A673 (cell line): Measurements from ENCODE around the gene IYD. TPM values are rescaled to one million over a fixed set of nuclear protein-coding genes. Genes with fewer than 3 reads are reported as not detected.

Source experiments
- BruUV-seq: library from RNA; stranded (reverse); fragments of 400-500 nt; replicated peaks from 2 replicates; lab custom pipeline; 2021; lab: Mats Ljungman, UMichigan
- CTCF ChIA-PET: fragments of 300-600 bp; sonication (Branson Sonifier 250); formaldehyde crosslinking; loops from one replicate; lab custom pipeline; 2022; ENCODE audit warnings: antibody characterized with exemption; lab: Charles Lee
- POLR2A ChIA-PET: fragments of 300-600 bp; sonication (Branson Sonifier 250); formaldehyde crosslinking; loops from one replicate; lab custom pipeline; 2022; ENCODE audit warnings: antibody characterized with exemption; ENCODE audit not compliant: low non-redundant PET; lab: Charles Lee
- DNase-seq: peaks from one replicate; pipeline ENCODE4 v3.0.0-alpha.2; 2015; ENCODE audit warnings: low spot score
- H3K27ac ChIP-seq: fragments of 200-600 bp; sonication (generic); 2 replicates; pipeline ENCODE4 v1.5.1; 2016; ENCODE audit warnings: mixed run types, low read depth, mild to moderate bottlenecking, mixed read lengths, antibody characterized with exemption, low read length; ENCODE audit not compliant: poor library complexity, severe bottlenecking
- H3K27me3 ChIP-seq: fragments of 200-600 bp; sonication (generic); replicated peaks from 2 replicates; pipeline ENCODE4 v1.6.1; 2017; ENCODE audit warnings: mixed run types, low read depth, mild to moderate bottlenecking, mixed read lengths, antibody characterized with exemption, low read length; ENCODE audit not compliant: insufficient read depth, poor library complexity
- H3K36me3 ChIP-seq: fragments of 200-600 bp; sonication (generic); 2 replicates; pipeline ENCODE4 v1.6.1; 2016; ENCODE audit warnings: mixed run types, mild to moderate bottlenecking, mixed read lengths, antibody characterized with exemption, low read length; ENCODE audit not compliant: insufficient read depth, poor library complexity, severe bottlenecking
- H3K4me1 ChIP-seq: fragments of 200-600 bp; sonication (generic); 2 replicates; pipeline ENCODE4 v1.6.1; 2017; ENCODE audit warnings: mixed run types, mild to moderate bottlenecking, mixed read lengths, antibody characterized with exemption, low read length; ENCODE audit not compliant: insufficient read depth, poor library complexity, severe bottlenecking
- H3K4me3 ChIP-seq: fragments of 200-600 bp; sonication (generic); 2 replicates; pipeline ENCODE4 v1.5.1; 2016; ENCODE audit warnings: low read depth, mixed run types, mild to moderate bottlenecking, mixed read lengths, low read length; ENCODE audit not compliant: poor library complexity, severe bottlenecking
- H3K9me3 ChIP-seq: fragments of 200-600 bp; sonication (generic); 2 replicates; pipeline ENCODE4 v1.6.1; 2016; ENCODE audit warnings: mixed run types, low read depth, mild to moderate bottlenecking, mixed read lengths, antibody characterized with exemption, low read length; ENCODE audit not compliant: poor library complexity, severe bottlenecking
- EZH2 ChIP-seq: fragments of 200-600 bp; sonication (generic); IDR thresholded peaks from 2 replicates; pipeline ENCODE4 v1.6.1; 2017; ENCODE audit warnings: borderline replicate concordance, low read depth, mild to moderate bottlenecking, mixed read lengths, antibody characterized with exemption, low read length; ENCODE audit not compliant: poor library complexity, severe bottlenecking
- intact Hi-C: fragments of 100-400 bp; cut with micrococcal nuclease; formaldehyde crosslinking; loops from one replicate; pipeline ENCODE4 v1.10.0; 2022; ENCODE audit not compliant: unreplicated experiment
- total RNA-seq: library from RNA; stranded (reverse); gene quantifications from 2 replicates; pipeline ENCODE4 v1.2.3, GENCODE V29; 2021
- TF ChIP-seq, protein P1 (sequence below): fragments of 300-800, 200-600 bp; sonication (generic); conservative IDR thresholded peaks from 2 replicates; pipeline ENCODE4 v1.5.1; 2017; ENCODE audit warnings: low read depth, mild to moderate bottlenecking, antibody characterized with exemption, low read length, moderate library complexity, mixed read lengths

Gene IYD
- total RNA-seq, 1 experiment from 2014 or later: not detected

GRCh38 chr6:150377211-150377781 lies 8.5 kb downstream of the IYD start:
- no peak overlapping the region for H3K27ac ChIP-seq
- no peaks in the 10 kb centered on the region for H3K27me3 ChIP-seq
- ChIA-PET CTCF (no interaction called here), POLR2A (no interaction called here)
- intact Hi-C loops: no loop called here
- TF ChIP-seq, protein P1, sequence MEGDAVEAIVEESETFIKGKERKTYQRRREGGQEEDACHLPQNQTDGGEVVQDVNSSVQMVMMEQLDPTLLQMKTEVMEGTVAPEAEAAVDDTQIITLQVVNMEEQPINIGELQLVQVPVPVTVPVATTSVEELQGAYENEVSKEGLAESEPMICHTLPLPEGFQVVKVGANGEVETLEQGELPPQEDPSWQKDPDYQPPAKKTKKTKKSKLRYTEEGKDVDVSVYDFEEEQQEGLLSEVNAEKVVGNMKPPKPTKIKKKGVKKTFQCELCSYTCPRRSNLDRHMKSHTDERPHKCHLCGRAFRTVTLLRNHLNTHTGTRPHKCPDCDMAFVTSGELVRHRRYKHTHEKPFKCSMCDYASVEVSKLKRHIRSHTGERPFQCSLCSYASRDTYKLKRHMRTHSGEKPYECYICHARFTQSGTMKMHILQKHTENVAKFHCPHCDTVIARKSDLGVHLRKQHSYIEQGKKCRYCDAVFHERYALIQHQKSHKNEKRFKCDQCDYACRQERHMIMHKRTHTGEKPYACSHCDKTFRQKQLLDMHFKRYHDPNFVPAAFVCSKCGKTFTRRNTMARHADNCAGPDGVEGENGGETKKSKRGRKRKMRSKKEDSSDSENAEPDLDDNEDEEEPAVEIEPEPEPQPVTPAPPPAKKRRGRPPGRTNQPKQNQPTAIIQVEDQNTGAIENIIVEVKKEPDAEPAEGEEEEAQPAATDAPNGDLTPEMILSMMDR: no peak
- no peak for TF ChIP-seq EZH2
- peaks cover 5% of the 10 kb centered on the region for H3K4me1 ChIP-seq
- DNase-seq: no peak
- no peak overlapping the region for H3K4me3 ChIP-seq
- no peaks in the 10 kb centered on the region for H3K36me3 ChIP-seq
- no TSS peak for BruUV-seq
- no peaks in the 10 kb centered on the region for H3K9me3 ChIP-seq

GRCh38 chr6:150380256-150380655 lies 11.4 kb downstream of the IYD start:
- Histone ChIP-seq H3K27me3 (no peaks in the 10 kb centered on the region), H3K36me3 (no peaks in the 10 kb centered on the region), H3K9me3 (no peaks in the 10 kb centered on the region), H3K4me3 (no peak overlapping the region), H3K4me1 (no peaks in the 10 kb centered on the region), H3K27ac (no peak overlapping the region)
- ChIA-PET POLR2A (interaction anchor here (0.6 kb wide), 1 partner anchor 950 kb away, joined by 5 read pairs; no protein-coding TSS in a partner anchor), CTCF (no interaction called here)
- no TSS peak for BruUV-seq
- intact Hi-C loops: no loop called here
- TF ChIP-seq EZH2: no peak
- TF ChIP-seq, protein P1: no peak
- DNase-seq: no peak

DNA sequence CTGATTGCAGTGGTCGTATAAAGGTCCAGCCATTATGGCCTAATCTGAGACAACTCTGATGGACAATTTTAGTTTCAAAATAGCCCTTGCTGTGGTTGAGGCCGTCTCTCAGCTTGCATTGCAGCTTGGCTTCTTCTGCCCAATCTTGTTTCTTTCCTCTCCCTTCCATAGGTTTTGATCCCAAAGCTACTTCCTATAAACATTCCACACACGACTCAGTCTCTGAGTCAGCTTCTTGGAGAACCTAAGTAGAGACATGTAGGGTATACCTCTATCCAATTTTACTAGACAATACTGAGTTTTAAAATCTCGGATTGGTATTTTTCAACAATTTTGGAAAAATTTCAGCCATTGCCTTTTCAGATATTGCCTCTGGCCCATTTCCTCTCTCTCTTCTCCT lies 13.4 kb downstream of the IYD start:
- intact Hi-C loops: no loop called here
- H3K27me3 ChIP-seq: no peaks in the 10 kb centered on the region
- POLR2A ChIA-PET: no interaction called here
- H3K4me3 ChIP-seq: no peak overlapping the region
- H3K36me3 ChIP-seq: no peaks in the 10 kb centered on the region
- H3K27ac ChIP-seq: no peak overlapping the region
- DNase-seq: no peak
- CTCF ChIA-PET: no interaction called here
- no peaks in the 10 kb centered on the region for H3K4me1 ChIP-seq
- no TSS peak for BruUV-seq
- no peak for TF ChIP-seq EZH2
- TF ChIP-seq, protein P1: no peak
- H3K9me3 ChIP-seq: no peaks in the 10 kb centered on the region
